WTC11 (cell line): Measurements from ENCODE around the gene FLT1. TPM values are rescaled to one million over a fixed set of nuclear protein-coding genes. Genes with fewer than 3 reads are reported as not detected.
A peak's percentile ranks its signal among the peaks of the same experiment; 100 is the strongest.

Source experiments
- ATAC-seq: fragments of 200-7000 bp; cut with Tn5 transposase; 2 replicates; pipeline ENCODE4 v1.10.0; 2021; ENCODE audit warnings: mild to moderate bottlenecking, moderate library complexity
- CTCF ChIA-PET: fragments of 300-600 bp; sonication (Branson Sonifier 250); formaldehyde crosslinking; loops from one replicate; lab custom pipeline; 2021; ENCODE audit warnings: antibody characterized with exemption; lab: Charles Lee
- POLR2A ChIA-PET: fragments of 350-600 bp; sonication (Branson Sonifier 250); formaldehyde crosslinking; loops from one replicate; lab custom pipeline; 2021; ENCODE audit warnings: antibody characterized with exemption; lab: Charles Lee
- DNase-seq: peaks from one replicate; pipeline ENCODE4 v3.0.0; 2021; ENCODE audit warnings: low spot score
- H3K27ac Mint-ChIP-seq: 2 replicates; pipeline ENCODE4 v1.8.0; 2021; ENCODE audit warnings: mixed read lengths
- H3K27me3 Mint-ChIP-seq: 2 replicates; pipeline ENCODE4 v1.8.0; 2021; ENCODE audit warnings: low read depth, mild to moderate bottlenecking, moderate library complexity, mixed read lengths
- H3K36me3 Mint-ChIP-seq: 2 replicates; pipeline ENCODE4 v1.8.0; 2021; ENCODE audit warnings: mixed read lengths
- H3K4me1 Mint-ChIP-seq: 2 replicates; pipeline ENCODE4 v1.8.0; 2022; ENCODE audit warnings: mixed read lengths
- H3K4me3 Mint-ChIP-seq: 2 replicates; pipeline ENCODE4 v1.8.0; 2021; ENCODE audit warnings: mild to moderate bottlenecking, moderate library complexity, mixed read lengths
- H3K9me3 Mint-ChIP-seq: 2 replicates; pipeline ENCODE4 v1.8.0; 2021; ENCODE audit warnings: mixed read lengths
- CREB1 ChIP-seq: sonication (generic); formaldehyde crosslinking; IDR thresholded peaks from 2 replicates; pipeline ENCODE4 v1.8.0; 2023; ENCODE audit warnings: mild to moderate bottlenecking, missing genetic modification reagents
- ELF4 ChIP-seq: sonication (generic); formaldehyde crosslinking; IDR thresholded peaks from 2 replicates; pipeline ENCODE4 v1.8.1; 2022; ENCODE audit warnings: low read depth, mild to moderate bottlenecking, moderate library complexity, missing genetic modification reagents
- ESRRA ChIP-seq: sonication (generic); formaldehyde crosslinking; IDR thresholded peaks from 2 replicates; pipeline ENCODE4 v1.8.1; 2022; ENCODE audit warnings: mild to moderate bottlenecking, missing genetic modification reagents, borderline replicate concordance
- MXD4 ChIP-seq: fragments of 250-450 bp; sonication (Bioruptor Pico); IDR thresholded peaks from 2 replicates; pipeline ENCODE4 v1.8.0; 2021; ENCODE audit warnings: mild to moderate bottlenecking, moderate library complexity, borderline replicate concordance
- NFYB ChIP-seq: sonication (generic); formaldehyde crosslinking; conservative IDR thresholded peaks from 2 replicates; pipeline ENCODE4 v1.8.0; 2022; ENCODE audit warnings: low read depth, missing genetic modification reagents
- TEAD1 ChIP-seq: sonication (generic); formaldehyde crosslinking; IDR thresholded peaks from 2 replicates; pipeline ENCODE4 v1.8.0; 2022; ENCODE audit warnings: mild to moderate bottlenecking, missing genetic modification reagents
- ZNF396 ChIP-seq: fragments of 250-450 bp; sonication (Bioruptor Pico); IDR thresholded peaks from 2 replicates; pipeline ENCODE4 v1.8.0; 2021; ENCODE audit warnings: mild to moderate bottlenecking, moderate library complexity, borderline replicate concordance
- ZNF416 ChIP-seq: fragments of 250-450 bp; sonication (Bioruptor Pico); IDR thresholded peaks from 2 replicates; pipeline ENCODE4 v1.9.0; 2021; ENCODE audit warnings: mild to moderate bottlenecking, inconsistent platforms
- total RNA-seq: library from RNA; stranded (reverse); gene quantifications from 3 replicates; pipeline ENCODE4 v1.2.3, GENCODE V29; 2021
- TF ChIP-seq, protein P1 (sequence below): fragments of 250-450 bp; sonication (Bioruptor Pico); IDR thresholded peaks from 2 replicates; pipeline ENCODE4 v1.8.0; 2021; ENCODE audit warnings: mild to moderate bottlenecking
- TF ChIP-seq, protein P2 (sequence below): sonication (generic); formaldehyde crosslinking; IDR thresholded peaks from 2 replicates; pipeline ENCODE4 v1.8.0; 2022; ENCODE audit warnings: mild to moderate bottlenecking, missing genetic modification reagents
- TF ChIP-seq, protein P3 (sequence below): sonication (generic); formaldehyde crosslinking; IDR thresholded peaks from 2 replicates; pipeline ENCODE4 v1.8.1; 2022; ENCODE audit warnings: low read depth, missing genetic modification reagents, borderline replicate concordance
- TF ChIP-seq, protein P4 (sequence below): sonication (generic); formaldehyde crosslinking; IDR thresholded peaks from 2 replicates; pipeline ENCODE4 v1.8.1; 2022; ENCODE audit warnings: missing genetic modification reagents, borderline replicate concordance
- TF ChIP-seq, protein P5 (sequence below): fragments of 250-450 bp; sonication (Bioruptor Pico); IDR thresholded peaks from 2 replicates; pipeline ENCODE4 v1.9.0; 2021; ENCODE audit warnings: mild to moderate bottlenecking, borderline replicate concordance
- TF ChIP-seq, protein P6 (sequence below): sonication (generic); formaldehyde crosslinking; IDR thresholded peaks from 2 replicates; pipeline ENCODE4 v1.8.0; 2022; ENCODE audit warnings: missing genetic modification reagents
- TF ChIP-seq, protein P7 (sequence below): sonication (generic); formaldehyde crosslinking; conservative IDR thresholded peaks from 2 replicates; pipeline ENCODE4 v1.8.1; 2023; ENCODE audit warnings: mild to moderate bottlenecking, low read depth, missing genetic modification reagents, moderate library complexity
- TF ChIP-seq, protein P8 (sequence below): sonication (generic); formaldehyde crosslinking; IDR thresholded peaks from 2 replicates; pipeline ENCODE4 v1.8.1; 2022; ENCODE audit warnings: low read depth, mild to moderate bottlenecking, moderate library complexity, missing genetic modification reagents, borderline replicate concordance

The FLT1 gene
- total RNA-seq, 1 experiment from 2014 or later, result 66.3 TPM

DNA sequence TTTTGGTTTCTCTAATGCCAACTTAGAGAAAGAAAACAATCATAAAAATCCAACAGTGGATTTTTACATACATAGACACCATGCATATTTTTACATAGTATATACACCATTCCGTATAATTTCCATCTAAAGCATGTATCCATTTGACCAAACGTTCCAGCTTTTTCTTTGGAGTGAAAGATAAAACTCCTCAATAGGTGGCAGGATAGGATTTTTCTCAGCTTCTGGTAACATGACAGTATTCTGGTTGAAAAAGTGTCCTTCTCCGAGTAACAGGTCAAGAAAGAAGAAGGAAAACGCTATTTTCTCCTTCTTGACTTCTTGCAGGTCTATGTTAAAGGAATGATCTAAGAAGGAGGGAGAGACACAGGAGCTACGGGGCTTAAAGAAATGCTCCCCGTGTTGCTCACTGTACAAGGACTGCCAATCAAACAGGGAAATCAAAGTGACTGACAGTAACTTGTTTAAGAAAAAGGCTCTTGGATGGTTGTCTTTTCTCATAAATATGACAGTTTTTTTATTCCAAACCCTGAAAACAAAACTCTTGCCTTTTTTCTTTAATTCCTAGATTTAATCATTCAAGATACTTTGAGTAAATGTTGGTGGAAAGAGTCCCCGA lies 11.5 kb downstream of the FLT1 start:
- Mint-ChIP-seq H3K4me1 (peaks cover 83% of the 10 kb centered on the region), H3K36me3 (peaks cover 20% of the 10 kb centered on the region), H3K27me3 (no peaks in the 10 kb centered on the region), H3K9me3 (no peaks in the 10 kb centered on the region), H3K27ac (peak overlapping the region; percentile 81), H3K4me3 (0 out of 2 replicates have a peak overlapping the region, but pooled peaks have one; percentile 12)
- ChIA-PET POLR2A (interaction anchor here (0.5 kb wide), 1 partner anchor 1976 kb away, joined by 3 read pairs; no protein-coding TSS in a partner anchor), CTCF (no interaction called here)
- no peak for ATAC-seq
- no peak for DNase-seq
- TF ChIP-seq MXD4 (CRISPR knock-in tag), result no peak
- TF ChIP-seq, protein P1, sequence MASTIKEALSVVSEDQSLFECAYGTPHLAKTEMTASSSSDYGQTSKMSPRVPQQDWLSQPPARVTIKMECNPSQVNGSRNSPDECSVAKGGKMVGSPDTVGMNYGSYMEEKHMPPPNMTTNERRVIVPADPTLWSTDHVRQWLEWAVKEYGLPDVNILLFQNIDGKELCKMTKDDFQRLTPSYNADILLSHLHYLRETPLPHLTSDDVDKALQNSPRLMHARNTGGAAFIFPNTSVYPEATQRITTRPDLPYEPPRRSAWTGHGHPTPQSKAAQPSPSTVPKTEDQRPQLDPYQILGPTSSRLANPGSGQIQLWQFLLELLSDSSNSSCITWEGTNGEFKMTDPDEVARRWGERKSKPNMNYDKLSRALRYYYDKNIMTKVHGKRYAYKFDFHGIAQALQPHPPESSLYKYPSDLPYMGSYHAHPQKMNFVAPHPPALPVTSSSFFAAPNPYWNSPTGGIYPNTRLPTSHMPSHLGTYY (CRISPR knock-in tag), result no peak
- TF ChIP-seq, protein P2, sequence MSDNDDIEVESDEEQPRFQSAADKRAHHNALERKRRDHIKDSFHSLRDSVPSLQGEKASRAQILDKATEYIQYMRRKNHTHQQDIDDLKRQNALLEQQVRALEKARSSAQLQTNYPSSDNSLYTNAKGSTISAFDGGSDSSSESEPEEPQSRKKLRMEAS (CRISPR knock-in tag), result no peak
- TF ChIP-seq, protein P3, sequence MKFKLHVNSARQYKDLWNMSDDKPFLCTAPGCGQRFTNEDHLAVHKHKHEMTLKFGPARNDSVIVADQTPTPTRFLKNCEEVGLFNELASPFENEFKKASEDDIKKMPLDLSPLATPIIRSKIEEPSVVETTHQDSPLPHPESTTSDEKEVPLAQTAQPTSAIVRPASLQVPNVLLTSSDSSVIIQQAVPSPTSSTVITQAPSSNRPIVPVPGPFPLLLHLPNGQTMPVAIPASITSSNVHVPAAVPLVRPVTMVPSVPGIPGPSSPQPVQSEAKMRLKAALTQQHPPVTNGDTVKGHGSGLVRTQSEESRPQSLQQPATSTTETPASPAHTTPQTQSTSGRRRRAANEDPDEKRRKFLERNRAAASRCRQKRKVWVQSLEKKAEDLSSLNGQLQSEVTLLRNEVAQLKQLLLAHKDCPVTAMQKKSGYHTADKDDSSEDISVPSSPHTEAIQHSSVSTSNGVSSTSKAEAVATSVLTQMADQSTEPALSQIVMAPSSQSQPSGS, result no peak
- TF ChIP-seq, protein P4, sequence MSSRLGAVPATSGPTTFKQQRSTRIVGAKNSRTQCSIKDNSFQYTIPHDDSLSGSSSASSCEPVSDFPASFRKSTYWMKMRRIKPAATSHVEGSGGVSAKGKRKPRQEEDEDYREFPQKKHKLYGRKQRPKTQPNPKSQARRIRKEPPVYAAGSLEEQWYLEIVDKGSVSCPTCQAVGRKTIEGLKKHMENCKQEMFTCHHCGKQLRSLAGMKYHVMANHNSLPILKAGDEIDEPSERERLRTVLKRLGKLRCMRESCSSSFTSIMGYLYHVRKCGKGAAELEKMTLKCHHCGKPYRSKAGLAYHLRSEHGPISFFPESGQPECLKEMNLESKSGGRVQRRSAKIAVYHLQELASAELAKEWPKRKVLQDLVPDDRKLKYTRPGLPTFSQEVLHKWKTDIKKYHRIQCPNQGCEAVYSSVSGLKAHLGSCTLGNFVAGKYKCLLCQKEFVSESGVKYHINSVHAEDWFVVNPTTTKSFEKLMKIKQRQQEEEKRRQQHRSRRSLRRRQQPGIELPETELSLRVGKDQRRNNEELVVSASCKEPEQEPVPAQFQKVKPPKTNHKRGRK (CRISPR knock-in tag), result no peak
- TF ChIP-seq, protein P5, sequence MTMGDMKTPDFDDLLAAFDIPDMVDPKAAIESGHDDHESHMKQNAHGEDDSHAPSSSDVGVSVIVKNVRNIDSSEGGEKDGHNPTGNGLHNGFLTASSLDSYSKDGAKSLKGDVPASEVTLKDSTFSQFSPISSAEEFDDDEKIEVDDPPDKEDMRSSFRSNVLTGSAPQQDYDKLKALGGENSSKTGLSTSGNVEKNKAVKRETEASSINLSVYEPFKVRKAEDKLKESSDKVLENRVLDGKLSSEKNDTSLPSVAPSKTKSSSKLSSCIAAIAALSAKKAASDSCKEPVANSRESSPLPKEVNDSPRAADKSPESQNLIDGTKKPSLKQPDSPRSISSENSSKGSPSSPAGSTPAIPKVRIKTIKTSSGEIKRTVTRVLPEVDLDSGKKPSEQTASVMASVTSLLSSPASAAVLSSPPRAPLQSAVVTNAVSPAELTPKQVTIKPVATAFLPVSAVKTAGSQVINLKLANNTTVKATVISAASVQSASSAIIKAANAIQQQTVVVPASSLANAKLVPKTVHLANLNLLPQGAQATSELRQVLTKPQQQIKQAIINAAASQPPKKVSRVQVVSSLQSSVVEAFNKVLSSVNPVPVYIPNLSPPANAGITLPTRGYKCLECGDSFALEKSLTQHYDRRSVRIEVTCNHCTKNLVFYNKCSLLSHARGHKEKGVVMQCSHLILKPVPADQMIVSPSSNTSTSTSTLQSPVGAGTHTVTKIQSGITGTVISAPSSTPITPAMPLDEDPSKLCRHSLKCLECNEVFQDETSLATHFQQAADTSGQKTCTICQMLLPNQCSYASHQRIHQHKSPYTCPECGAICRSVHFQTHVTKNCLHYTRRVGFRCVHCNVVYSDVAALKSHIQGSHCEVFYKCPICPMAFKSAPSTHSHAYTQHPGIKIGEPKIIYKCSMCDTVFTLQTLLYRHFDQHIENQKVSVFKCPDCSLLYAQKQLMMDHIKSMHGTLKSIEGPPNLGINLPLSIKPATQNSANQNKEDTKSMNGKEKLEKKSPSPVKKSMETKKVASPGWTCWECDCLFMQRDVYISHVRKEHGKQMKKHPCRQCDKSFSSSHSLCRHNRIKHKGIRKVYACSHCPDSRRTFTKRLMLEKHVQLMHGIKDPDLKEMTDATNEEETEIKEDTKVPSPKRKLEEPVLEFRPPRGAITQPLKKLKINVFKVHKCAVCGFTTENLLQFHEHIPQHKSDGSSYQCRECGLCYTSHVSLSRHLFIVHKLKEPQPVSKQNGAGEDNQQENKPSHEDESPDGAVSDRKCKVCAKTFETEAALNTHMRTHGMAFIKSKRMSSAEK (CRISPR knock-in tag), result no peak
- no peak for TF ChIP-seq TEAD1 (CRISPR knock-in tag)
- TF ChIP-seq ESRRA, result no peak
- TF ChIP-seq, protein P6, sequence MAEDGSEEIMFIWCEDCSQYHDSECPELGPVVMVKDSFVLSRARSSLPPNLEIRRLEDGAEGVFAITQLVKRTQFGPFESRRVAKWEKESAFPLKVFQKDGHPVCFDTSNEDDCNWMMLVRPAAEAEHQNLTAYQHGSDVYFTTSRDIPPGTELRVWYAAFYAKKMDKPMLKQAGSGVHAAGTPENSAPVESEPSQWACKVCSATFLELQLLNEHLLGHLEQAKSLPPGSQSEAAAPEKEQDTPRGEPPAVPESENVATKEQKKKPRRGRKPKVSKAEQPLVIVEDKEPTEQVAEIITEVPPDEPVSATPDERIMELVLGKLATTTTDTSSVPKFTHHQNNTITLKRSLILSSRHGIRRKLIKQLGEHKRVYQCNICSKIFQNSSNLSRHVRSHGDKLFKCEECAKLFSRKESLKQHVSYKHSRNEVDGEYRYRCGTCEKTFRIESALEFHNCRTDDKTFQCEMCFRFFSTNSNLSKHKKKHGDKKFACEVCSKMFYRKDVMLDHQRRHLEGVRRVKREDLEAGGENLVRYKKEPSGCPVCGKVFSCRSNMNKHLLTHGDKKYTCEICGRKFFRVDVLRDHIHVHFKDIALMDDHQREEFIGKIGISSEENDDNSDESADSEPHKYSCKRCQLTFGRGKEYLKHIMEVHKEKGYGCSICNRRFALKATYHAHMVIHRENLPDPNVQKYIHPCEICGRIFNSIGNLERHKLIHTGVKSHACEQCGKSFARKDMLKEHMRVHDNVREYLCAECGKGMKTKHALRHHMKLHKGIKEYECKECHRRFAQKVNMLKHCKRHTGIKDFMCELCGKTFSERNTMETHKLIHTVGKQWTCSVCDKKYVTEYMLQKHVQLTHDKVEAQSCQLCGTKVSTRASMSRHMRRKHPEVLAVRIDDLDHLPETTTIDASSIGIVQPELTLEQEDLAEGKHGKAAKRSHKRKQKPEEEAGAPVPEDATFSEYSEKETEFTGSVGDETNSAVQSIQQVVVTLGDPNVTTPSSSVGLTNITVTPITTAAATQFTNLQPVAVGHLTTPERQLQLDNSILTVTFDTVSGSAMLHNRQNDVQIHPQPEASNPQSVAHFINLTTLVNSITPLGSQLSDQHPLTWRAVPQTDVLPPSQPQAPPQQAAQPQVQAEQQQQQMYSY (CRISPR knock-in tag), result no peak

DNA sequence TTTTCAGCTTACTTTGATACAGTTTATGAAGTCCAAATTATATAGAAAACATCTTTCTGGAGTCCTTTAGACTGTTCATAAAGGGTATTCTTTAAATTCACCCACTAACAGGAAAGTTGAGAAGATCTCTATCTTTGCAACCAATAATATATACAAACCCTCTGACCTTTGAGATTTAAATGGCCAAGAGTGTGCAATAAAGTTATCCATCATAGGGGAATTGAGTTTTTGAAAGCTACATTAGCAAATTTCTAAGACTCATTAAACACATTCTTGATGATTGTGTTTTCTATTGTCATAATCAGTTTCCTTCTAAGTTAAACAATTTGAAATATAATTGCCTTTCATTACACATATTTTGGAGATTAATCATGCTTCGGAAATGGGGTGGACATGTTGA lies 15.9 kb downstream of the FLT1 start:
- peaks cover 71% of the 10 kb centered on the region for H3K4me1 Mint-ChIP-seq
- no peak for DNase-seq
- no peak for ATAC-seq
- ChIA-PET POLR2A (no interaction called here), CTCF (no interaction called here)
- H3K4me3 Mint-ChIP-seq, result no peak overlapping the region
- no peaks in the 10 kb centered on the region for H3K9me3 Mint-ChIP-seq
- no peaks in the 10 kb centered on the region for H3K27me3 Mint-ChIP-seq
- 0 out of 2 replicates have a peak overlapping the region, but pooled peaks have one; percentile 17 for H3K27ac Mint-ChIP-seq
- peaks cover 8% of the 10 kb centered on the region; the same call in 1 of the 2 replicates for H3K36me3 Mint-ChIP-seq
- TF ChIP-seq CREB1 (CRISPR knock-in tag), result no peak
- TF ChIP-seq NFYB (CRISPR knock-in tag), result no peak
- TF ChIP-seq ZNF396, result no peak
- TF ChIP-seq ZNF416 (CRISPR knock-in tag), result no peak
- TF ChIP-seq MXD4 (CRISPR knock-in tag), result no peak
- TF ChIP-seq ELF4 (CRISPR knock-in tag), result no peak
- TF ChIP-seq, protein P7, sequence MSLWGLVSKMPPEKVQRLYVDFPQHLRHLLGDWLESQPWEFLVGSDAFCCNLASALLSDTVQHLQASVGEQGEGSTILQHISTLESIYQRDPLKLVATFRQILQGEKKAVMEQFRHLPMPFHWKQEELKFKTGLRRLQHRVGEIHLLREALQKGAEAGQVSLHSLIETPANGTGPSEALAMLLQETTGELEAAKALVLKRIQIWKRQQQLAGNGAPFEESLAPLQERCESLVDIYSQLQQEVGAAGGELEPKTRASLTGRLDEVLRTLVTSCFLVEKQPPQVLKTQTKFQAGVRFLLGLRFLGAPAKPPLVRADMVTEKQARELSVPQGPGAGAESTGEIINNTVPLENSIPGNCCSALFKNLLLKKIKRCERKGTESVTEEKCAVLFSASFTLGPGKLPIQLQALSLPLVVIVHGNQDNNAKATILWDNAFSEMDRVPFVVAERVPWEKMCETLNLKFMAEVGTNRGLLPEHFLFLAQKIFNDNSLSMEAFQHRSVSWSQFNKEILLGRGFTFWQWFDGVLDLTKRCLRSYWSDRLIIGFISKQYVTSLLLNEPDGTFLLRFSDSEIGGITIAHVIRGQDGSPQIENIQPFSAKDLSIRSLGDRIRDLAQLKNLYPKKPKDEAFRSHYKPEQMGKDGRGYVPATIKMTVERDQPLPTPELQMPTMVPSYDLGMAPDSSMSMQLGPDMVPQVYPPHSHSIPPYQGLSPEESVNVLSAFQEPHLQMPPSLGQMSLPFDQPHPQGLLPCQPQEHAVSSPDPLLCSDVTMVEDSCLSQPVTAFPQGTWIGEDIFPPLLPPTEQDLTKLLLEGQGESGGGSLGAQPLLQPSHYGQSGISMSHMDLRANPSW (CRISPR knock-in tag), result no peak
- TF ChIP-seq, protein P8, sequence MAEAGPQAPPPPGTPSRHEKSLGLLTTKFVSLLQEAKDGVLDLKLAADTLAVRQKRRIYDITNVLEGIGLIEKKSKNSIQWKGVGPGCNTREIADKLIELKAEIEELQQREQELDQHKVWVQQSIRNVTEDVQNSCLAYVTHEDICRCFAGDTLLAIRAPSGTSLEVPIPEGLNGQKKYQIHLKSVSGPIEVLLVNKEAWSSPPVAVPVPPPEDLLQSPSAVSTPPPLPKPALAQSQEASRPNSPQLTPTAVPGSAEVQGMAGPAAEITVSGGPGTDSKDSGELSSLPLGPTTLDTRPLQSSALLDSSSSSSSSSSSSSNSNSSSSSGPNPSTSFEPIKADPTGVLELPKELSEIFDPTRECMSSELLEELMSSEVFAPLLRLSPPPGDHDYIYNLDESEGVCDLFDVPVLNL (CRISPR knock-in tag), result no peak
